Thyroid gland (tissue), 4 donors: ENCODE data around the gene CHCHD6.

Experiments used
- POLR2A ChIP-seq, 2 donors: fragments of 450-650 bp; IDR thresholded peaks; one replicate each; pipeline ENCODE4 v1.6.1; 2017; ENCODE audit warnings: antibody characterized with exemption in 2 of 2, mild to moderate bottlenecking in 2 of 2, moderate library complexity in 1 of 2
- TF ChIP-seq, protein P1 (sequence below), 6 experiments: fragments of 200-600 bp in 3 of 6; fragments of 450-650 bp in 3 of 6; sonication (generic) in 3 of 6; IDR thresholded peaks; one replicate each; pipeline ENCODE4 v1.5.1; 2016 to 2019; ENCODE audit warnings: antibody characterized with exemption in 6 of 6, mild to moderate bottlenecking in 2 of 6, inconsistent platforms in 1 of 6, moderate library complexity in 1 of 6

DNA sequence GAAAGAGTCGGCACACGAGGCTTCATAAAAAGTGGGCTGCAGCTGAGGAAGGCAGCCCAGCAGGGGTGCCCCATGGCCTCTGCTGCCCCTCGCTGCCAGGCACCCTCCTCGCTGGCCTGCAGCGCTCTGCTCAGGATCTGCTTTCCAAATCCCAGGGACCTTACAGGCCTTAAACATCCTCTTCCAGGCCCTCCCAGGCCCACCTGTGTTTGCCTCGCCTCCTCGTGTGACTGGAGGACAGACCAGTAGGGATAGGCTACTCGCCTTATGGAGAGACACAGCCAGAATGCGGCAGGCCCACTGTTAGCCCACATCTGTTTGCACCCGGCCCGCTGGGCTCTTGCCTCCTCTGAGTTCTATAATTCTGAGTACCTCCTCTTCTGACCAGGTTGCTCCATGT lies 154.4 kb downstream of the CHCHD6 start:
- TF ChIP-seq, protein P1, sequence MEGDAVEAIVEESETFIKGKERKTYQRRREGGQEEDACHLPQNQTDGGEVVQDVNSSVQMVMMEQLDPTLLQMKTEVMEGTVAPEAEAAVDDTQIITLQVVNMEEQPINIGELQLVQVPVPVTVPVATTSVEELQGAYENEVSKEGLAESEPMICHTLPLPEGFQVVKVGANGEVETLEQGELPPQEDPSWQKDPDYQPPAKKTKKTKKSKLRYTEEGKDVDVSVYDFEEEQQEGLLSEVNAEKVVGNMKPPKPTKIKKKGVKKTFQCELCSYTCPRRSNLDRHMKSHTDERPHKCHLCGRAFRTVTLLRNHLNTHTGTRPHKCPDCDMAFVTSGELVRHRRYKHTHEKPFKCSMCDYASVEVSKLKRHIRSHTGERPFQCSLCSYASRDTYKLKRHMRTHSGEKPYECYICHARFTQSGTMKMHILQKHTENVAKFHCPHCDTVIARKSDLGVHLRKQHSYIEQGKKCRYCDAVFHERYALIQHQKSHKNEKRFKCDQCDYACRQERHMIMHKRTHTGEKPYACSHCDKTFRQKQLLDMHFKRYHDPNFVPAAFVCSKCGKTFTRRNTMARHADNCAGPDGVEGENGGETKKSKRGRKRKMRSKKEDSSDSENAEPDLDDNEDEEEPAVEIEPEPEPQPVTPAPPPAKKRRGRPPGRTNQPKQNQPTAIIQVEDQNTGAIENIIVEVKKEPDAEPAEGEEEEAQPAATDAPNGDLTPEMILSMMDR (IDR thresholded peaks at IDR 0.05) = no peak
- TF ChIP-seq POLR2A (IDR thresholded peaks at IDR 0.05) = no peak
